Endothelial cell of umbilical vein (primary cell): ENCODE results near the gene ANKRD16. TPM values are rescaled to one million over a fixed set of nuclear protein-coding genes. Genes with fewer than 3 reads are reported as not detected.

ENCODE experiments used
- BruUV-seq: library from RNA; stranded (reverse); fragments of 400-500 nt; replicated peaks from 2 replicates; lab custom pipeline; 2021; lab: Mats Ljungman, UMichigan
- CTCF ChIA-PET: fragments of 300-600, 350-600 bp; sonication (Branson Sonifier 250); formaldehyde crosslinking; loops from one replicate; lab custom pipeline; 2021; ENCODE audit warnings: antibody characterized with exemption, inconsistent platforms; lab: Charles Lee
- POLR2A ChIA-PET: fragments of 300-600, 350-600 bp; sonication (Branson Sonifier 250); formaldehyde crosslinking; loops from one replicate; lab custom pipeline; 2021; ENCODE audit warnings: antibody characterized with exemption, inconsistent platforms; lab: Charles Lee
- DNase-seq: peaks from one replicate; pipeline ENCODE4 v3.0.0-alpha.2; 2011; ENCODE audit warnings: low read depth, low spot score
- FAIRE-seq: peaks from 2 replicates; lab custom pipeline; 2011; peaks lifted over from hg19 to GRCh38; lab: Jason Lieb, UNC
- H2AFZ ChIP-seq: 2 replicates; pipeline ENCODE4 v1.6.0; 2012; ENCODE audit warnings: low read depth, low read length, control low read depth, inconsistent platforms
- H3K27ac ChIP-seq: 2 replicates; pipeline ENCODE4 v1.5.1; 2011; ENCODE audit warnings: low read depth, mild to moderate bottlenecking, control low read depth, low read length, moderate library complexity; ENCODE audit not compliant: insufficient read depth
- H3K27me3 ChIP-seq, 2 experiments: 2 replicates each; pipeline versions ENCODE4 v1.6.0 to v1.6.1; 2011; ENCODE audit warnings: low read length in 2 of 2, mixed read lengths in 1 of 2; ENCODE audit not compliant: control insufficient read depth in 2 of 2, insufficient read depth in 2 of 2
- H3K36me3 ChIP-seq, 2 experiments: 2 replicates in 1 of 2; 3 replicates in 1 of 2; pipeline ENCODE4 v1.5.1; 2011; ENCODE audit warnings: low read length in 2 of 2, mild to moderate bottlenecking in 1 of 2, moderate library complexity in 1 of 2; ENCODE audit not compliant: control insufficient read depth in 2 of 2, insufficient read depth in 2 of 2; ENCODE audit errors: extremely low read depth in 1 of 2
- H3K4me1 ChIP-seq: 3 replicates; pipeline ENCODE4 v1.5.1; 2011; ENCODE audit warnings: mild to moderate bottlenecking, low read length; ENCODE audit not compliant: control insufficient read depth, insufficient read depth; ENCODE audit errors: extremely low read depth
- H3K4me2 ChIP-seq: 2 replicates; pipeline ENCODE4 v1.6.1; 2011; ENCODE audit warnings: low read length, control low read depth, mixed read lengths; ENCODE audit not compliant: insufficient read depth
- H3K4me3 ChIP-seq, 3 experiments: fragments of 200-600 bp in 1 of 3; sonication (generic), shearing (Covaris generic) in 1 of 3; replicated peaks in 1 of 3; 2 replicates each; pipeline ENCODE4 v1.5.1; 2011 to 2016; ENCODE audit warnings: control low read depth in 3 of 3, low read length in 3 of 3, mild to moderate bottlenecking in 2 of 3, inconsistent platforms in 1 of 3, low read depth in 1 of 3, moderate library complexity in 1 of 3; ENCODE audit not compliant: insufficient read depth in 1 of 3
- H3K79me2 ChIP-seq: 2 replicates; pipeline ENCODE4 v1.6.0; 2012; ENCODE audit warnings: low read length, inconsistent platforms; ENCODE audit not compliant: control insufficient read depth, insufficient read depth
- H3K9ac ChIP-seq: replicated peaks from 2 replicates; pipeline ENCODE3; 2011; ENCODE audit warnings: low read length, control low read depth; ENCODE audit not compliant: insufficient read depth; ENCODE audit errors: extremely low read depth
- H3K9me1 ChIP-seq: replicated peaks from 3 replicates; pipeline ENCODE4 v1.6.0; 2011; ENCODE audit warnings: mild to moderate bottlenecking, low read length; ENCODE audit not compliant: control insufficient read depth, insufficient read depth; ENCODE audit errors: extremely low read depth
- H3K9me3 ChIP-seq: replicated peaks from 2 replicates; pipeline ENCODE4 v1.5.1; 2012; ENCODE audit warnings: low read length, inconsistent platforms; ENCODE audit not compliant: control insufficient read depth, insufficient read depth
- H4K20me1 ChIP-seq: replicated peaks from 2 replicates; pipeline ENCODE3; 2011; ENCODE audit warnings: mild to moderate bottlenecking, low read length; ENCODE audit not compliant: control insufficient read depth, insufficient read depth; ENCODE audit errors: extremely low read depth
- CTCF ChIP-seq, 2 donors: IDR thresholded peaks; 1 replicate in 1 of 2; 2 replicates in 1 of 2; pipeline ENCODE4 v1.5.1; 2011; ENCODE audit warnings: low read length in 2 of 2, mild to moderate bottlenecking in 2 of 2, moderate library complexity in 2 of 2, control low read depth in 1 of 2, inconsistent platforms in 1 of 2, low read depth in 1 of 2; ENCODE audit not compliant: insufficient read depth in 1 of 2; ENCODE audit errors: extremely low read depth in 1 of 2
- EZH2 ChIP-seq: IDR thresholded peaks from 2 replicates; pipeline ENCODE4 v1.6.1; 2012; ENCODE audit warnings: borderline replicate concordance, low read depth, mild to moderate bottlenecking, moderate library complexity, low read length, inconsistent platforms; ENCODE audit not compliant: severe bottlenecking
- FOS ChIP-seq: IDR thresholded peaks from 2 replicates; pipeline ENCODE4 v1.6.1; 2011; ENCODE audit warnings: mild to moderate bottlenecking, low read length, moderate library complexity, borderline replicate concordance; ENCODE audit not compliant: insufficient read depth
- GATA2 ChIP-seq: IDR thresholded peaks from 2 replicates; pipeline ENCODE4 v1.7.0; 2011; ENCODE audit warnings: low read depth, mild to moderate bottlenecking, moderate library complexity, mixed read lengths, low read length; ENCODE audit not compliant: insufficient read length, insufficient read depth
- JUN ChIP-seq: IDR thresholded peaks from 2 replicates; pipeline ENCODE4 v1.6.1; 2011; ENCODE audit warnings: borderline replicate concordance, low read depth; ENCODE audit not compliant: insufficient read length, insufficient read depth
- MAX ChIP-seq: IDR thresholded peaks from 2 replicates; pipeline ENCODE4 v1.6.1; 2011; ENCODE audit not compliant: insufficient read depth, insufficient read length
- MYC ChIP-seq: IDR thresholded peaks from one replicate; pipeline ENCODE4 v1.6.1; 2011; ENCODE audit warnings: mild to moderate bottlenecking, low read depth, low read length
- POLR2A ChIP-seq: IDR thresholded peaks from 2 replicates; pipeline ENCODE4 v1.6.1; 2012; ENCODE audit warnings: low read depth, mild to moderate bottlenecking, control low read depth, low read length
- POLR2AphosphoS5 ChIP-seq: IDR thresholded peaks from 2 replicates; pipeline ENCODE4 v1.6.1; 2012; ENCODE audit warnings: low read depth, mild to moderate bottlenecking, control low read depth, low read length, moderate library complexity; ENCODE audit not compliant: insufficient read depth
- dilution Hi-C: fragments of 300-500 bp; cut with MboI; formaldehyde crosslinking; loops from one replicate; pipeline ENCODE4 v1.15.0; 2019; ENCODE audit warnings: low sequenced_read_pairs; ENCODE audit not compliant: extremely low pct_ligation_motif_present
- intact Hi-C: fragments of 100-400 bp; cut with micrococcal nuclease; formaldehyde crosslinking; loops from one replicate; pipeline ENCODE4 v1.10.0; 2022
- polyA plus RNA-seq, 4 experiments: library from polyadenylated mRNA; depleted of rRNA in 3 of 4; stranded (reverse) in 3 of 4; unstranded in 1 of 4; fragments of >200 nt; gene quantifications; 2 replicates each; pipeline versions ENCODE4 v1.2.1 to v1.2.3, GENCODE V29; 2011 to 2012; ENCODE audit warnings: missing spikeins in 1 of 4
- total RNA-seq: library from RNA; stranded (reverse); gene quantifications from 2 replicates; pipeline ENCODE4 v1.2.3, GENCODE V29; 2021

ANKRD16 gene
- total and polyA plus RNA-seq, 2 donors (not counting 3 experiments of a cell fraction or from before 2014, with no cell fraction given): 6.9 to 8.0 TPM

- H3K9ac ChIP-seq: no peak overlapping the region
- no peak overlapping the region for H3K27ac ChIP-seq
- CTCF ChIA-PET: no interaction called here
- H3K36me3 ChIP-seq: peaks cover 0 to 12% of the 10 kb centered on the region in 2 experiments
- no peak for TF ChIP-seq POLR2AphosphoS5
- TF ChIP-seq EZH2: no peak
- TF ChIP-seq GATA2: no peak
- TF ChIP-seq CTCF (IDR thresholded peaks at IDR 0.05; ENCODE audit: extremely low read depth in 1 of 2, insufficient read depth in 1 of 2, low read depth in 1 of 2, low read length in 2 of 2): no peak
- TF ChIP-seq MAX: no peak
- no peak for TF ChIP-seq JUN
- TF ChIP-seq POLR2A: no peak
- TF ChIP-seq MYC: no peak
- no peak for TF ChIP-seq FOS
- intact Hi-C loops: no loop called here
- no peak overlapping the region for H3K4me3 ChIP-seq
- DNase-seq (no peak), FAIRE-seq (no peak)
- BruUV-seq: no TSS peak
- dilution Hi-C loops: no loop called here
- no peaks in the 10 kb centered on the region for H3K9me3 ChIP-seq
- no peaks in the 10 kb centered on the region for H3K9me1 ChIP-seq
- no peak overlapping the region for H2AFZ ChIP-seq
- peaks cover 2% of the 10 kb centered on the region for H3K4me1 ChIP-seq
- no peak overlapping the region for H3K4me2 ChIP-seq
- POLR2A ChIA-PET: no interaction called here
- peaks cover 17% of the 10 kb centered on the region for H3K79me2 ChIP-seq
- H4K20me1 ChIP-seq: no peaks in the 10 kb centered on the region
- H3K27me3 ChIP-seq: no peaks in the 10 kb centered on the region
Measured at GRCh38 chr10:5902511-5903274, 13.0 kb upstream of the ANKRD16 start.
